H9 (cell line): ENCODE data around the gene XRN1. TPM values are rescaled to one million over a fixed set of nuclear protein-coding genes. Genes with fewer than 3 reads are reported as not detected.

Experiments
- DNase-seq: peaks from one replicate; pipeline ENCODE4 v3.0.0-alpha.2; 2017
- H2AFZ ChIP-seq: one replicate; pipeline ENCODE4 v1.6.1; 2013; ENCODE audit warnings: mild to moderate bottlenecking, low read length, control low read depth, moderate library complexity
- H2AK5ac ChIP-seq: 2 replicates; pipeline ENCODE4 v1.6.1; 2013; ENCODE audit warnings: low read length, control low read depth, mixed read lengths; ENCODE audit not compliant: insufficient read length
- H2BK120ac ChIP-seq: one replicate; pipeline ENCODE4 v1.6.1; 2013; ENCODE audit warnings: low read depth, mild to moderate bottlenecking, low read length, control low read depth, inconsistent platforms; ENCODE audit not compliant: poor library complexity, severe bottlenecking
- H2BK12ac ChIP-seq: 2 replicates; pipeline ENCODE4 v1.6.1; 2013; ENCODE audit warnings: low read length, control low read depth, mixed read lengths, low read depth; ENCODE audit not compliant: insufficient read length
- H2BK15ac ChIP-seq: 2 replicates; pipeline ENCODE4 v1.6.1; 2013; ENCODE audit warnings: low read depth, low read length, control low read depth
- H2BK20ac ChIP-seq: one replicate; pipeline ENCODE4 v1.6.1; 2013; ENCODE audit warnings: low read depth, mild to moderate bottlenecking, low read length, control low read depth, inconsistent platforms; ENCODE audit not compliant: poor library complexity, severe bottlenecking
- H2BK5ac ChIP-seq: 2 replicates; pipeline ENCODE4 v1.6.1; 2013; ENCODE audit warnings: low read length, control low read depth, mixed read lengths; ENCODE audit not compliant: insufficient read length
- H3K14ac ChIP-seq: 2 replicates; pipeline ENCODE4 v1.6.1; 2013; ENCODE audit warnings: low read length, control low read depth; ENCODE audit not compliant: insufficient read depth
- H3K18ac ChIP-seq: 2 replicates; pipeline ENCODE4 v1.6.1; 2013; ENCODE audit warnings: low read depth, mild to moderate bottlenecking, mixed read lengths, low read length, control low read depth; ENCODE audit not compliant: insufficient read length
- H3K23ac ChIP-seq: 2 replicates; pipeline ENCODE4 v1.6.1; 2013; ENCODE audit warnings: low read length, control low read depth, mixed read lengths, low read depth; ENCODE audit not compliant: insufficient read length
- H3K23me2 ChIP-seq: 2 replicates; pipeline ENCODE4 v1.6.1; 2013; ENCODE audit warnings: low read depth, mild to moderate bottlenecking, mixed read lengths, low read length, control low read depth; ENCODE audit not compliant: insufficient read length, poor library complexity, severe bottlenecking
- H3K27ac ChIP-seq: 2 replicates; pipeline ENCODE4 v1.5.1; 2013; ENCODE audit warnings: low read length, control low read depth, mixed read lengths, low read depth; ENCODE audit not compliant: insufficient read length
- H3K27me3 ChIP-seq: 2 replicates; pipeline ENCODE4 v1.6.1; 2013; ENCODE audit warnings: low read length, control low read depth, inconsistent platforms; ENCODE audit not compliant: insufficient read depth
- H3K4ac ChIP-seq: 2 replicates; pipeline ENCODE4 v1.6.1; 2013; ENCODE audit warnings: low read depth, mild to moderate bottlenecking, control low read depth, inconsistent platforms, low read length, moderate library complexity
- H3K4me1 ChIP-seq: 2 replicates; pipeline ENCODE4 v1.6.1; 2013; ENCODE audit warnings: low read length, control low read depth, inconsistent platforms; ENCODE audit not compliant: insufficient read depth
- H3K4me2 ChIP-seq: 2 replicates; pipeline ENCODE4 v1.6.1; 2013; ENCODE audit warnings: low read length, control low read depth, mixed read lengths; ENCODE audit not compliant: insufficient read length, insufficient read depth
- H3K56ac ChIP-seq: 2 replicates; pipeline ENCODE4 v1.6.1; 2013; ENCODE audit warnings: low read depth, mild to moderate bottlenecking, mixed read lengths, low read length, control low read depth; ENCODE audit not compliant: insufficient read length
- H3K79me1 ChIP-seq: 2 replicates; pipeline ENCODE4 v1.6.1; 2013; ENCODE audit warnings: low read depth, mild to moderate bottlenecking, moderate library complexity, low read length, control low read depth, inconsistent platforms; ENCODE audit not compliant: insufficient read depth, poor library complexity, severe bottlenecking
- H3K79me2 ChIP-seq: 2 replicates; pipeline ENCODE4 v1.6.1; 2013; ENCODE audit warnings: low read length, control low read depth, inconsistent platforms; ENCODE audit not compliant: insufficient read depth
- H3K9ac ChIP-seq: 2 replicates; pipeline ENCODE4 v1.6.1; 2013; ENCODE audit warnings: low read length, control low read depth, mixed read lengths; ENCODE audit not compliant: insufficient read length; ENCODE audit errors: extremely low read depth
- H3K9me3 ChIP-seq: one replicate; pipeline ENCODE4 v1.6.1; 2013; ENCODE audit warnings: low read depth, low read length, inconsistent platforms; ENCODE audit not compliant: control insufficient read depth
- H3T11ph ChIP-seq: one replicate; pipeline ENCODE4 v1.6.1; 2013; ENCODE audit warnings: mild to moderate bottlenecking, low read length, control low read depth, inconsistent platforms
- H4K20me1 ChIP-seq: one replicate; pipeline ENCODE4 v1.6.1; 2013; ENCODE audit not compliant: control insufficient read depth, insufficient read length, insufficient read depth
- H4K5ac ChIP-seq: 2 replicates; pipeline ENCODE4 v1.6.1; 2013; ENCODE audit warnings: low read depth, mild to moderate bottlenecking, mixed read lengths, low read length, control low read depth; ENCODE audit not compliant: insufficient read length
- H4K8ac ChIP-seq: replicated peaks from 2 replicates; pipeline ENCODE4 v1.6.1; 2013; ENCODE audit warnings: low read length, control low read depth, mixed read lengths, low read depth; ENCODE audit not compliant: insufficient read length
- H4K91ac ChIP-seq: 2 replicates; pipeline ENCODE4 v1.6.1; 2013; ENCODE audit warnings: low read depth, mild to moderate bottlenecking, moderate library complexity, mixed read lengths, low read length, control low read depth; ENCODE audit not compliant: insufficient read length
- H3K27ac Mint-ChIP-seq, 3 experiments: 2 replicates in 2 of 3; 3 replicates in 1 of 3; pipeline ENCODE4 v1.8.0; 2020 to 2021; ENCODE audit warnings: mixed read lengths in 3 of 3, mild to moderate bottlenecking in 1 of 3, moderate library complexity in 1 of 3
- H3K27me3 Mint-ChIP-seq: 2 replicates; pipeline ENCODE4 v1.8.0; 2021; ENCODE audit warnings: low read depth, mild to moderate bottlenecking, moderate library complexity, mixed read lengths
- H3K36me3 Mint-ChIP-seq, 3 experiments: 2 replicates in 2 of 3; 3 replicates in 1 of 3; pipeline ENCODE4 v1.8.0; 2020 to 2021; ENCODE audit warnings: low read depth in 3 of 3, mixed read lengths in 3 of 3; ENCODE audit not compliant: insufficient read depth in 1 of 3
- H3K4me1 Mint-ChIP-seq, 2 experiments: 2 replicates each; pipeline ENCODE4 v1.8.0; 2020; ENCODE audit warnings: mixed read lengths in 2 of 2
- H3K4me3 Mint-ChIP-seq, 2 experiments: 2 replicates in 1 of 2; 3 replicates in 1 of 2; pipeline ENCODE4 v1.8.0; 2020 to 2021; ENCODE audit warnings: mild to moderate bottlenecking in 2 of 2, mixed read lengths in 2 of 2, moderate library complexity in 1 of 2
- H3K9me3 Mint-ChIP-seq, 2 experiments: 2 replicates in 1 of 2; 3 replicates in 1 of 2; pipeline ENCODE4 v1.8.0; 2020; ENCODE audit warnings: mild to moderate bottlenecking in 2 of 2, mixed read lengths in 2 of 2, moderate library complexity in 1 of 2
- WGBS: extraction: QIAGEN DNeasy Blood & Tissue Kit; methylation state at CpG from one replicate; pipeline ENCODE4 v1.1.7; 2013; ENCODE audit warnings: missing lambda C conversion rate, low lambda C conversion rate, mixed read lengths; ENCODE audit not compliant: insufficient read length; ENCODE audit errors: extremely low coverage; 5-methylcytosine and 5-hydroxymethylcytosine counted together
- total RNA-seq: library from RNA; stranded (reverse); gene quantifications from 2 replicates; pipeline ENCODE4 v1.2.1, GENCODE V29; 2021
- TF ChIP-seq, protein P1 (sequence below): fragments of 200-600 bp; sonication (generic); conservative IDR thresholded peaks from 3 replicates; pipeline ENCODE4 v1.8.0; 2021; ENCODE audit warnings: antibody characterized with exemption, mild to moderate bottlenecking

XRN1 gene
- total RNA-seq, 1 experiment from 2014 or later, result 15.0 TPM

DNA sequence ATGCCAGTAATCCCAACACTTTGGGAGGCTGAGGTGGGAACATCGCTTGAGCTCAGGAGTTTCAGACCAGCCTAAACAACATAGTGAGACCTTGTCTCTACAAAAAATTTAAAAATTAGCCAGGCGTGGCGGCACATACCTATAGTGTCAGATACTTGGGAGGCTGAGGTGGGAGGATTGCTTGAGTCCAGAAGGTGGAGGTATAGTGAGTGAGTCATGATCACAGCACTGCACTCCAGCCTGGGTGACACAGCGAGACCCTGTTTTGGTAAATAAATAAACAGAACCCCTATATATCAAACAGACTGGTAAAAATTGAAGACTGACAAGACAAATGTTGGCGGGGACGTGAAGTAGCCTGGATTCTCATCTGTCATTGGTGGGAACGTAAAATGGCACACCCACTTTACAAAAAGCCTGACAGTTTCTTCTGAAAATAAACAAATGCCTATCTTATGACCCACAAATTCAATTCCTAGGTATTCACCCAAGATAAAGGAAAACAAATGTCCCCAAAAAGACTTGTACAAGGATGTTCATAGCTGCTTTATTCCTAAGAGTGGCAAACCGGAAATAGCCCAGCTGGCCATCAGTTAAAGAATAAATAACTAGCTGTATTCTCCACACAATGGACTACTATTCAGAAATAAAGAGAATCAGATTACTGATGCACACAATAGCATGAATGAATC, 175.5 kb downstream of the XRN1 start:
- Mint-ChIP-seq H3K4me3 (no peak overlapping the region), H3K27ac (no peak overlapping the region), H3K27me3 (no peaks in the 10 kb centered on the region), H3K36me3 (no peaks in the 10 kb centered on the region), H3K9me3 (no peaks in the 10 kb centered on the region), H3K4me1 (peaks cover 3 to 6% of the 10 kb centered on the region in 2 experiments; a peak in 1 of 4 replicates)
- WGBS, result no CpG with 5 or more reads among the region's 8 CpGs
- Histone ChIP-seq H3K9ac (no peak overlapping the region), H3K27me3 (no peaks in the 10 kb centered on the region), H2BK15ac (no peak overlapping the region), H4K5ac (no peak overlapping the region), H2BK120ac (no peak overlapping the region), H3K18ac (no peak overlapping the region), H3K4me2 (no peak overlapping the region), H3K27ac (no peak overlapping the region), H4K8ac (no peak overlapping the region), H3K9me3 (no peaks in the 10 kb centered on the region), H4K20me1 (no peaks in the 10 kb centered on the region), H3K23me2 (no peaks in the 10 kb centered on the region), H2AK5ac (no peak overlapping the region), H3K23ac (no peak overlapping the region), H2BK20ac (no peak overlapping the region), H2AFZ (no peak overlapping the region), H3T11ph (no peak overlapping the region), H3K4me1 (no peaks in the 10 kb centered on the region), H2BK5ac (no peak overlapping the region), H3K4ac (no peak overlapping the region), H4K91ac (no peak overlapping the region), H3K56ac (no peak overlapping the region), H3K79me1 (no peaks in the 10 kb centered on the region), H3K79me2 (no peaks in the 10 kb centered on the region), H3K14ac (no peak overlapping the region), H2BK12ac (no peak overlapping the region)
- DNase-seq, result no peak
- TF ChIP-seq, protein P1, sequence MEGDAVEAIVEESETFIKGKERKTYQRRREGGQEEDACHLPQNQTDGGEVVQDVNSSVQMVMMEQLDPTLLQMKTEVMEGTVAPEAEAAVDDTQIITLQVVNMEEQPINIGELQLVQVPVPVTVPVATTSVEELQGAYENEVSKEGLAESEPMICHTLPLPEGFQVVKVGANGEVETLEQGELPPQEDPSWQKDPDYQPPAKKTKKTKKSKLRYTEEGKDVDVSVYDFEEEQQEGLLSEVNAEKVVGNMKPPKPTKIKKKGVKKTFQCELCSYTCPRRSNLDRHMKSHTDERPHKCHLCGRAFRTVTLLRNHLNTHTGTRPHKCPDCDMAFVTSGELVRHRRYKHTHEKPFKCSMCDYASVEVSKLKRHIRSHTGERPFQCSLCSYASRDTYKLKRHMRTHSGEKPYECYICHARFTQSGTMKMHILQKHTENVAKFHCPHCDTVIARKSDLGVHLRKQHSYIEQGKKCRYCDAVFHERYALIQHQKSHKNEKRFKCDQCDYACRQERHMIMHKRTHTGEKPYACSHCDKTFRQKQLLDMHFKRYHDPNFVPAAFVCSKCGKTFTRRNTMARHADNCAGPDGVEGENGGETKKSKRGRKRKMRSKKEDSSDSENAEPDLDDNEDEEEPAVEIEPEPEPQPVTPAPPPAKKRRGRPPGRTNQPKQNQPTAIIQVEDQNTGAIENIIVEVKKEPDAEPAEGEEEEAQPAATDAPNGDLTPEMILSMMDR, result no peak
